Measurements from ENCODE around the gene PRDM11.

The PRDM11 gene

GRCh38 chr11:45174168-45174835, 27.9 kb downstream of the PRDM11 start:
- DNase-seq (ENCODE audit: low read depth, low spot score), result no peak

GRCh38 chr11:45174963-45175362, 28.5 kb downstream of the PRDM11 start:
- DNase-seq (ENCODE audit: low read depth, low spot score), result no peak

- DNase-seq (ENCODE audit: low read depth, low spot score), result no peak
These were observed 30.6 kb downstream of the PRDM11 start for GRCh38 chr11:45176996-45177395.

GRCh38 chr11:45178223-45178622, 31.8 kb downstream of the PRDM11 start:
- no peak for DNase-seq (ENCODE audit: low read depth, low spot score)

GRCh38 chr11:45178890-45179671, 32.6 kb downstream of the PRDM11 start:
- no peak for DNase-seq (ENCODE audit: low read depth, low spot score)

- DNase-seq (ENCODE audit: low read depth, low spot score), result no peak
These were observed 33.3 kb downstream of the PRDM11 start for GRCh38 chr11:45179686-45180178.

- DNase-seq (ENCODE audit: low read depth, low spot score), result no peak
These were observed 33.9 kb downstream of the PRDM11 start for GRCh38 chr11:45180179-45180847.

- DNase-seq (ENCODE audit: low read depth, low spot score), result no peak
These were observed 34.4 kb downstream of the PRDM11 start for GRCh38 chr11:45180848-45181192.

- DNase-seq (ENCODE audit: low read depth, low spot score), result no peak
These were observed 34.9 kb downstream of the PRDM11 start for GRCh38 chr11:45181193-45181888.

GRCh38 chr11:45181889-45182550, 35.6 kb downstream of the PRDM11 start:
- DNase-seq (ENCODE audit: low read depth, low spot score), result no peak

GRCh38 chr11:45182902-45183301, 36.5 kb downstream of the PRDM11 start:
- no peak for DNase-seq (ENCODE audit: low read depth, low spot score)

GRCh38 chr11:45184640-45185039, 38.2 kb downstream of the PRDM11 start:
- DNase-seq (ENCODE audit: low read depth, low spot score), result no peak

GRCh38 chr11:45185228-45185729, 38.8 kb downstream of the PRDM11 start:
- DNase-seq (ENCODE audit: low read depth, low spot score), result no peak

- DNase-seq (ENCODE audit: low read depth, low spot score), result no peak
These were observed 40.9 kb downstream of the PRDM11 start for GRCh38 chr11:45187375-45187774.

GRCh38 chr11:45188127-45188526, 41.7 kb downstream of the PRDM11 start:
- no peak for DNase-seq (ENCODE audit: low read depth, low spot score)

GRCh38 chr11:45189230-45189629, 42.8 kb downstream of the PRDM11 start:
- no peak for DNase-seq (ENCODE audit: low read depth, low spot score)

GRCh38 chr11:45193695-45194094, 47.3 kb downstream of the PRDM11 start:
- no peak for DNase-seq (ENCODE audit: low read depth, low spot score)

- DNase-seq (ENCODE audit: low read depth, low spot score), result no peak
These were observed 58.3 kb downstream of the PRDM11 start for GRCh38 chr11:45204761-45205160.

GRCh38 chr11:45205978-45206377, 59.5 kb downstream of the PRDM11 start:
- DNase-seq (ENCODE audit: low read depth, low spot score), result no peak

GRCh38 chr11:45208135-45208534, 61.7 kb downstream of the PRDM11 start:
- no peak for DNase-seq (ENCODE audit: low read depth, low spot score)
